Aorta (tissue), 5 donors: Measurements from ENCODE around the gene TAF1B. TPM values are rescaled to one million over a fixed set of nuclear protein-coding genes. Genes with fewer than 3 reads are reported as not detected.
A peak's percentile ranks its signal among the peaks of the same experiment; 100 is the strongest.

ENCODE experiments used
- ATAC-seq: fragments of 200-7000 bp; cut with Tn5 transposase; one replicate; pipeline ENCODE4 v1.9.1; 2022; ENCODE audit warnings: moderate library complexity; ENCODE audit not compliant: low FRiP score
- DNase-seq, 2 donors: peaks; one replicate each; pipeline ENCODE4 v3.0.0-alpha.2; 2020
- H3K27ac ChIP-seq, 2 donors: one replicate each; pipeline ENCODE4 v1.5.1; 2013; ENCODE audit warnings: low read length in 2 of 2, mild to moderate bottlenecking in 2 of 2, moderate library complexity in 2 of 2, control low read depth in 1 of 2, inconsistent platforms in 1 of 2, low read depth in 1 of 2
- H3K27me3 ChIP-seq, 2 donors: one replicate each; pipeline ENCODE4 v1.6.1; 2013; ENCODE audit warnings: control low read depth in 1 of 2, low read length in 1 of 2, mild to moderate bottlenecking in 1 of 2, moderate library complexity in 1 of 2; ENCODE audit not compliant: insufficient read depth in 2 of 2, control insufficient read depth in 1 of 2
- H3K36me3 ChIP-seq, 2 donors: one replicate each; pipeline ENCODE4 v1.6.1; 2013; ENCODE audit warnings: control low read depth in 1 of 2, low read length in 1 of 2, mild to moderate bottlenecking in 1 of 2; ENCODE audit not compliant: insufficient read depth in 2 of 2, control insufficient read depth in 1 of 2
- H3K4me1 ChIP-seq, 2 donors: one replicate each; pipeline ENCODE4 v1.6.1; 2013; ENCODE audit warnings: low read length in 2 of 2, control low read depth in 1 of 2, mild to moderate bottlenecking in 1 of 2, moderate library complexity in 1 of 2; ENCODE audit not compliant: insufficient read depth in 2 of 2, control insufficient read depth in 1 of 2
- H3K4me3 ChIP-seq, 2 donors: one replicate each; pipeline ENCODE4 v1.5.1; 2013; ENCODE audit warnings: low read length in 2 of 2, control low read depth in 1 of 2, mild to moderate bottlenecking in 1 of 2
- H3K9me3 ChIP-seq: one replicate; pipeline ENCODE4 v1.6.1; 2013; ENCODE audit warnings: mild to moderate bottlenecking, low read length; ENCODE audit not compliant: control insufficient read depth
- WGBS, 2 donors: extraction: QIAGEN DNeasy Blood & Tissue Kit; methylation state at CpG; one replicate each; pipeline ENCODE4 v1.1.7; 2013; 5-methylcytosine and 5-hydroxymethylcytosine counted together
- intact Hi-C, 2 donors: fragments of 100-400 bp; cut with DNase I; formaldehyde crosslinking; loops; one replicate each; pipeline versions ENCODE4 v1.14.2 to v1.15.0; 2022
- polyA plus RNA-seq, 2 donors: library from polyadenylated mRNA; stranded (reverse); fragments of 200-250 nt; gene quantifications; one replicate each; pipeline ENCODE4 v1.2.3, GENCODE V29; 2013
- total RNA-seq, 2 donors: library from RNA; stranded (reverse); fragmentation: NEBNext Ultra II Directional; extraction: Animal tissue kit (Norgen Biotek cat#: 25700); gene quantifications; one replicate each; pipeline ENCODE4 v1.2.1, GENCODE V29; 2021
- donor health status: healthy with polysubstance abuse.
- donor health status: Bipolar disorder and iron deficiency.
- donor health status: DM: no; HTN: no; CAD: no.
- donor health status: DM: no; HTN: no; CAD: no.
- donor health status: DM: yes; HTN: yes; CAD: no.

Gene TAF1B
- total and polyA plus RNA-seq, 4 donors, result 2.8 to 21.9 (median 12.8) TPM

DNA sequence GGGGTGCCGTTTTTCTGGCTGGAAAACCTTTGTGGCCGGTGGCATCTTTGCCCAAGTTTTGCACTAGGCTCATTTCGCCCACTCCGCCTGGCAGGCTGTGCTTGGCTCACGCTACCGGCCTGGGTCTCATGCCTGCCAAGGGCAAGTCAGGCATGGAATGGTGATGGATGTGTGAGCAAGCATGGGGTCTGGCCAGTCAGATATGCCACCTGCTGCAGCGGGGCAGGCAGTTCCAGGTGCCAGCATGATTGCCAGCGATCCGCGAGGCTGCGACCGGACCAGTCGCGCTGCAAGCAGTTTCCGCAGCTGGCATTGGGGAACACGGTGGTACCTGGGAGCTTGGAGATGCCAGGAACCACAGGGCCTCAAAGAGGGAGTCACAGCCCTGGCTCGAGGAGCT lies 40.6 kb downstream of the TAF1B start:
- ATAC-seq (no peak), DNase-seq (no peak)
- Histone ChIP-seq H3K4me3 (no peak overlapping the region), H3K36me3 (no peaks in the 10 kb centered on the region), H3K4me1 (no peaks in the 10 kb centered on the region), H3K27ac (no peak overlapping the region), H3K9me3 (no peaks in the 10 kb centered on the region), H3K27me3 (no peaks in the 10 kb centered on the region)
- 48 to 49% methylated on average over 17 of the region's 17 CpGs for WGBS, 2 donors
- intact Hi-C loops, result no loop called here

DNA sequence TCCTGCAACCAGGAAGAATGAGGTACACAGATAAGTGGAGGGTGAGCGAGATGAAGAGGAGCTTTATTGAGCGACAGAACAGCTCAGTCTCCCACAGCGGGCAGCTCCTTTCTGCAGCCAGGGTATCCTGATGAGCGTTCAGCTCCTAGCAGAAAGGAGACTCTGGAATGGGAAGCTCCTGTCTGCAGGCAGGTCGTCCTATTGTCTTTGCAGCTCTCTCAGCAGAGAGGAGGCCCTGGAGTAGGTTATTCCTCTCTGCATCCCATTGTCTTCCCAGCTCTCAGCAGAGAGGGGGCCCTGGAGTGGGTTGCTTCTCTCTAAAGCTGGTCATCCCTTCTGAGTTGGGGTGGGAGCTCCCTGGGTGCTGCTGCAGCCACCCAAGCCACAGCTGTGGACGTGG lies 41.2 kb downstream of the TAF1B start:
- H3K4me1 ChIP-seq, result no peaks in the 10 kb centered on the region
- WGBS, 2 donors, result 96% methylated on average over 6 of the region's 6 CpGs

GRCh38 chr2:9885036-9885684 lies 41.9 kb downstream of the TAF1B start:
- Histone ChIP-seq H3K27me3 (no peaks in the 10 kb centered on the region), H3K9me3 (no peaks in the 10 kb centered on the region), H3K4me3 (no peak overlapping the region), H3K4me1 (peaks cover 0 to 3% of the 10 kb centered on the region in 2 donors), H3K36me3 (no peaks in the 10 kb centered on the region), H3K27ac (no peak overlapping the region)
- ATAC-seq (no peak), DNase-seq (no peak)
- intact Hi-C loops, result no loop called here
- WGBS, 2 donors, result 80 to 86% methylated on average over 4 of the region's 4 CpGs

More for the DNA sequence above, 41.2 kb downstream of the TAF1B start:
- Histone ChIP-seq H3K36me3 (no peaks in the 10 kb centered on the region), H3K27me3 (no peaks in the 10 kb centered on the region), H3K4me3 (no peak overlapping the region), H3K27ac (no peak overlapping the region), H3K9me3 (no peaks in the 10 kb centered on the region)
- ATAC-seq (no peak), DNase-seq (no peak)
- intact Hi-C loops, result no loop called here

GRCh38 chr2:9887513-9887912 lies 44.2 kb downstream of the TAF1B start:
- no peak overlapping the region for H3K4me3 ChIP-seq
- no peaks in the 10 kb centered on the region for H3K36me3 ChIP-seq
- intact Hi-C loops, result no loop called here
- no peak for ATAC-seq
- H3K27me3 ChIP-seq, result no peaks in the 10 kb centered on the region
- peaks cover 0 to 3% of the 10 kb centered on the region in 2 donors for H3K4me1 ChIP-seq
- 97% methylated on average over 1 of the region's 1 CpG for WGBS, 2 donors
- no peak overlapping the region for H3K27ac ChIP-seq
- DNase-seq, result no peak
- H3K9me3 ChIP-seq, result no peaks in the 10 kb centered on the region

GRCh38 chr2:9889812-9890261 lies 46.6 kb downstream of the TAF1B start:
- Histone ChIP-seq H3K4me1 (peaks cover 0 to 3% of the 10 kb centered on the region in 2 donors), H3K27ac (no peak overlapping the region), H3K4me3 (no peak overlapping the region), H3K27me3 (no peaks in the 10 kb centered on the region), H3K36me3 (no peaks in the 10 kb centered on the region), H3K9me3 (no peaks in the 10 kb centered on the region)
- DNase-seq (no peak), ATAC-seq (no peak)
- WGBS, 2 donors, result 2% methylated on average over 3 of the region's 3 CpGs
- intact Hi-C loops, result no loop called here

- no peaks in the 10 kb centered on the region for H3K9me3 ChIP-seq
- intact Hi-C loops, result no loop called here
- no peak for DNase-seq
- no peaks in the 10 kb centered on the region for H3K27me3 ChIP-seq
- no peak for ATAC-seq
- no peaks in the 10 kb centered on the region for H3K36me3 ChIP-seq
- H3K4me1 ChIP-seq, result peaks cover 0 to 3% of the 10 kb centered on the region in 2 donors
- H3K27ac ChIP-seq, result no peak overlapping the region
- 97% methylated on average over 4 of the region's 4 CpGs for WGBS, 2 donors
- H3K4me3 ChIP-seq, result no peak overlapping the region
Observed at GRCh38 chr2:9892236-9892635, 49.0 kb downstream of the TAF1B start.

- intact Hi-C loops, result no loop called here
- Histone ChIP-seq H3K4me3 (no peak overlapping the region), H3K27ac (no peak overlapping the region), H3K4me1 (peaks cover 0 to 3% of the 10 kb centered on the region in 2 donors), H3K36me3 (no peaks in the 10 kb centered on the region), H3K27me3 (no peaks in the 10 kb centered on the region), H3K9me3 (no peaks in the 10 kb centered on the region)
- ATAC-seq (no peak), DNase-seq (no peak)
- 85 to 88% methylated on average over 7 of the region's 7 CpGs for WGBS, 2 donors
Observed at GRCh38 chr2:9895669-9896590, 52.7 kb downstream of the TAF1B start.

DNA sequence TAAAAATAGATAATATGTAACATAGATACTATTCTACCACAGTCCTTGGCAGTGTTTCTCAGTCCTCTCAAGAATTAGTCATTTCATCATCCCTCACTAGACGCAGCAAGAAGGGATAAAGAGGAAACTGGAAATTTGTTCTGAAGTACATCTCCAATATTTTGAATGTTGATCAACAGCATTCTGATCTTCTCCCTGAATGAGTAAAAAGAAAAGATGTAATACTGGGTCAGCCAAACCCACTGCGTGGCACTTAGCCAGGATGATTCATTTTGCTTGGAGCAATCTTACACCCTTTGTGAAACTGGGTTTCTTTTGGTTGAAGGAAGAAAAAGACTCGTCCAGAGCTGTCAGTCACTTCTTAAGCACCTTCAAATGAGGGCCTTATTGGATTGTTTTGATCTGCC lies 54.1 kb downstream of the TAF1B start:
- Histone ChIP-seq H3K4me1 (peaks cover 0 to 3% of the 10 kb centered on the region in 2 donors), H3K9me3 (no peaks in the 10 kb centered on the region), H3K36me3 (no peaks in the 10 kb centered on the region), H3K27me3 (no peaks in the 10 kb centered on the region), H3K4me3 (no peak overlapping the region), H3K27ac (no peak overlapping the region)
- peak; percentile 82 to 84 for DNase-seq
- 4 to 5% methylated on average over 3 of the region's 3 CpGs for WGBS, 2 donors
- peak; percentile 60 for ATAC-seq
- intact Hi-C loops, result no loop called here
